Activated naive CD4-positive, alpha-beta T cell treated with anti-CD3 and anti-CD28 coated beads, Interleukin-2, amount 10 ng/mL, durations not matched to agents 7 days and 5 days (primary cell): ENCODE data around the gene GPR143.
"Not testable (repeated sequence)": the region's sequence is repeated elsewhere in the genome, so short reads cannot be mapped to it uniquely, and the experiment has no call there.

Source experiments
- CTCF ChIA-PET: fragments of 350-600 bp; sonication (Branson Sonifier 250); formaldehyde crosslinking; loops from one replicate; lab custom pipeline; 2021; ENCODE audit warnings: antibody characterized with exemption; lab: Charles Lee
- DNase-seq: peaks from one replicate; pipeline ENCODE4 v3.0.0-alpha.2; 2020
- H3K27ac Mint-ChIP-seq: one replicate; pipeline ENCODE4 v1.8.0; 2021; ENCODE audit warnings: mild to moderate bottlenecking, moderate library complexity, mixed read lengths
- H3K27me3 Mint-ChIP-seq: one replicate; pipeline ENCODE4 v1.8.0; 2021; ENCODE audit warnings: mild to moderate bottlenecking, mixed read lengths
- H3K36me3 Mint-ChIP-seq: one replicate; pipeline ENCODE4 v1.8.0; 2021; ENCODE audit warnings: mixed read lengths
- H3K4me1 Mint-ChIP-seq: one replicate; pipeline ENCODE4 v1.8.0; 2021; ENCODE audit warnings: mixed read lengths
- H3K4me3 Mint-ChIP-seq: one replicate; pipeline ENCODE4 v1.8.0; 2021; ENCODE audit warnings: mild to moderate bottlenecking, moderate library complexity, mixed read lengths
- H3K9me3 Mint-ChIP-seq: one replicate; pipeline ENCODE4 v1.8.0; 2021; ENCODE audit warnings: mixed read lengths

GPR143 gene

DNA sequence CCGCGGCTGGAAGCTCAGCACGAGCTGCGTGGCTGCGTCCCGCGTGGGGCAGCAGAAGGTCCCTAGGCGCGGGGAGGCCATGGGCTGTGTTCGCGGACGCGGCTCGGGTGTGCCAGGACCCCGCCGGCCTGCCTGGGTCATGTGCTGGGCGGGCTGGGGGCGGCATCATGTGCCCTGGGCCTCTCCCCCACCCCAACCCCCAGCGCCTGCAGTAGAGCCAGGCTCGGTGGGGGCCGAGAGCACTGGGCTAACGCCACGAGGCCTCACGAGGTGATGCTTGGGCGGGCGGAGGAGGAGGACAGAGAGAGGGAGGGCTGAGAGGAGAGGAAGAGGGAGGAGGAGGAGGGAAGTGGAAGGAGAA is at the start of gene GPR143:
TSS of gene GPR143 (minus strand) at position 111 of the 361 bp plus-strand sequence. CDS start at position 81, 30 bp downstream.
- peaks cover 13% of the 10 kb centered on the region for H3K4me1 Mint-ChIP-seq
- H3K36me3 Mint-ChIP-seq = no peaks in the 10 kb centered on the region
- CTCF ChIA-PET = no interaction called here
- no peak within 1 kb of the TSS for H3K4me3 Mint-ChIP-seq
- DNase-seq = no peak
- no peaks in the 10 kb centered on the region for H3K9me3 Mint-ChIP-seq
- no peak within 1 kb of the TSS for H3K27ac Mint-ChIP-seq
- H3K27me3 Mint-ChIP-seq = peaks cover 48% of the 10 kb centered on the region

DNA sequence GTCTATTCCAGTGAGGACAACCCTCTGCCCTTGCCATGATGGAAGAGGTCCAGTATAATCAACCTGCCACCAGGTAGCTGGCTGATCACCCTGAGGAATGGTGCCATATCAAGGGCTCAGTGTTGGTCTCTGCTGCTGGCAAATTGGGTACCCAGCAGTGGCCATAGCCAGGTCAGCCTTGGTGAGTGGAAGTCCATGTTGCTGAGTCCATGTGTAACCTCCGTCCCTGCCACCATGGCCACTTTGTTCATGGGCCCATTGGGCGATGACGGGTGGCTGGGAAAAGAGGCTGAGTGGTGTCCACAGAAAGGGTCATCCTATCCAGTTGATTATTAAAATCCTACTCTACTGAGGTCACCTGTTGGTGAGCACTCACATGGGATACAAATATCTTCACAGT is 45.4 kb upstream of the GPR143 start:
- H3K4me3 Mint-ChIP-seq, DNase-seq, H3K27ac Mint-ChIP-seq, H3K27me3 Mint-ChIP-seq, H3K36me3 Mint-ChIP-seq, CTCF ChIA-PET, H3K9me3 Mint-ChIP-seq, H3K4me1 Mint-ChIP-seq: not testable (repeated sequence)

DNA sequence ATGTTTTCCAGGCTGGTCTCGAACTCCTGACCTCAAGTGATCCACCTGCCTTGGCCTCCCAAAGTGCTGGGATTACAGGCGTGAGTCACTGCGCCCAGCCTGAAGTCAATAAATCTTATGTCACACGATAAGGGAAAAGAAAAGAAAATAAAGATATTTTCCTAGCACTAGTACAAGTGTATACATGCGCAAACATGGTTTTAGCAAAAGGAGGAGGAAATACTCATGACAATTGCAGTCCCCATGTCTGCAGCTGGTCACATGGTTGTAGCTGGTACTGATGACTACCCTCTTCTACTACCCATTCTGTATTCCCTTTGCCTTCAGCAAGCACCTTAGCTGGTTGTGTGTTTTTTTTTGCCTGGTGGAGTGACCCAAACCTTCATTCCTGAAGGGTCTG is 44.2 kb upstream of the GPR143 start:
- H3K4me3 Mint-ChIP-seq, H3K27me3 Mint-ChIP-seq, H3K27ac Mint-ChIP-seq, CTCF ChIA-PET, H3K36me3 Mint-ChIP-seq, DNase-seq, H3K4me1 Mint-ChIP-seq, H3K9me3 Mint-ChIP-seq: not testable (repeated sequence)

DNA sequence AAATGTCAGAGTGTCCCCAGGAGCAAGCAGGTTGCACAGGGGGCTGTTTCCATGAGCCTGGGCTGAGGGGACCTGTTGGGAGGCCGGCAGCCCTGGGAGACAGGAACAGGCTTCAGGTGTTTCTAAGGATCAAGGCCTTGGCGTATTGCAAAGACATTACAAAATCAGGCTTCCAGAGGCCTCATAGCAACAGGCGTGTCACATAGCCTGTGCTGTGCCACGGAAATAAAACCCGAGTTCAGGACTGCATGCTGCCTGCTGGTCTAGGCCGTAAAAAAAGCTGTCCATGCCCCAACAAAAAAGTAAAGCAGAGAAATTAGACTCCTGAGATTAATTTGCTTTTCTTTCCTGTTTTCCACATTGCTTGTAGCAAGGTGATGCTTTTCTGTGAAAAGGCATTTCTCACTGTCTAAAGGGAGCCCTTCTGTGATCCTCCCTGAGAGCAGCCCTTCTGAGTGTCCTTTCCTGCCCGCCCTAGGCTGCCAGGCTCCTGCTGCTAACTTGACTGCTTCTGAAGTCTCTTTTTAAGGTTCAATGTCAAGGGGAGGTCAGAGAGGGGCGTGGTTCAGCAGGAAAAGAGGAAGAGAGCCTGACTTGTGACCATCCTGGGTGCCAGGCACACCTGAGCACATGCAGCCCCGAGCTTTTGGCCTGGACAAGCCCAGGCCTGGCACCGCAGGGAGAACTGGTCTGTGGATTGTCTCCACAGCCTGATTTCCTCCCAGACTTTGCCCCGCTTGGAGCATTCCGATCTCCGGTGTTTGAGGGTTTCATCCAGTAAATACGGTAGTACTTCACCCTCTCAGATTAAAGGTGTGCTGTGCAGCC is 41.9 kb upstream of the GPR143 start:
- Mint-ChIP-seq H3K4me3 (no peak overlapping the region), H3K9me3 (no peaks in the 10 kb centered on the region), H3K36me3 (no peaks in the 10 kb centered on the region), H3K4me1 (no peaks in the 10 kb centered on the region), H3K27ac (no peak overlapping the region), H3K27me3 (no peaks in the 10 kb centered on the region)
- DNase-seq = no peak
- CTCF ChIA-PET = no interaction called here

DNA sequence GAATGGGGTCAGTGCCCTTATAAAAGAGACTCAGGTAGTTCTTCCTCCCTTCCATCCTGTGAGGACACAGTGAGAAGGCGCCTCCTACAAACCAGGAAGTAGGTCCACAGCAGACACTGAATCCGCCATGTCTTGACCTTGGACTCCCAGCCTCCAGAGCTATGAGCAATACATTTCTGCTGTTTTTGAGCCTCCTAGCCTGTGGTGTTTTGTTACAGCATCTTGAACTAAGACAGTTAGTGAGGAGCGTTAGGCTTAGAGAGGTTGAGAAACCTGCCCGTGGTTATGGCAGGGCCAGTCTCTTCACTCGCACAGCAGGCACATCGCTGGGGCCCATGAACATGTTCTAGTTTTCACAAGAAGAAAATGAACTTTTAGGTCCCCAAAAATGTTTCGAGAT is 40.3 kb upstream of the GPR143 start:
- H3K4me1 Mint-ChIP-seq = no peaks in the 10 kb centered on the region
- H3K27me3 Mint-ChIP-seq = no peaks in the 10 kb centered on the region
- CTCF ChIA-PET = no interaction called here
- H3K9me3 Mint-ChIP-seq = no peaks in the 10 kb centered on the region
- H3K4me3 Mint-ChIP-seq = no peak overlapping the region
- DNase-seq = no peak
- no peaks in the 10 kb centered on the region for H3K36me3 Mint-ChIP-seq
- no peak overlapping the region for H3K27ac Mint-ChIP-seq

DNA sequence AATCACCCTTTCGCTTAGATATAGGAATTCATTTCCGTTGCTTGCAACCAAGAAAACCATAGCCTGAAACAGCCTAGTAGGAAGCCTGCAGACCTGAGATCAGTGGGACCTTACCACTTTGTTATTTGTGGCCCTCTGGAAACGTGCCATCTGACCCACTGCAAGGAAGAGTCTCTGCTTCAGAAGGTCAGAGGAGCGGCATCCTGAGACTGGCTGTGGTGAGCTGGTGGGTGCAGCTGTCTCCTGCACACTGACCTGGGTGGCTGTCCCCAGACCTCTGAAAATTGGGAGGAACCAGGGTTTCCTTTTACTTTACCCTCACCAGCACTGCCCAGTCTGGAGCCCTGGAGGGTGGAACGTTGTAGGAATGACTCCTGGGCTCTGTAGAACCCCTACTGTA is 38.8 kb upstream of the GPR143 start:
- H3K36me3 Mint-ChIP-seq = no peaks in the 10 kb centered on the region
- H3K9me3 Mint-ChIP-seq = peaks cover 6% of the 10 kb centered on the region
- no peaks in the 10 kb centered on the region for H3K4me1 Mint-ChIP-seq
- H3K27ac Mint-ChIP-seq = no peak overlapping the region
- CTCF ChIA-PET = no interaction called here
- DNase-seq = no peak
- no peak overlapping the region for H3K4me3 Mint-ChIP-seq
- no peaks in the 10 kb centered on the region for H3K27me3 Mint-ChIP-seq

DNA sequence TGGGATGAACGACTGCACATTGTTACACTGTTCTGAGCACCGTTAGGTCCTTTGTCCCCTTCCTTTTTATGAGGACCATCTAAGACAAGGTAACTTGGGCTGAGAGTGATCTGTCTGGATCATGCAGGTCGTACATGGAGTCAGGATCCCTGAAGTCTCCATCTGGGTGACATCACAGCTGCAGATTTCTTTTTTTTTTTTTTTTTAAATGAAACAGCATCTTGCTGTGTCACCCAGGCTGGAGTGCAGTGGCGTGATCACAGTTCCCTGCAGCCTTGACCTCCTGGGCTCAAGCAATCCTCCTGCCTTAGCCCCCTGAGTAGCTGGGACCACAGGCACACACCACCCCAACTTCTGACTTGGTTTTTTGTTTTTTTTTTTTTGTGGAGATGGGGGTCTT is 37.1 kb upstream of the GPR143 start:
- Mint-ChIP-seq H3K36me3 (no peaks in the 10 kb centered on the region), H3K27me3 (no peaks in the 10 kb centered on the region), H3K4me3 (no peak overlapping the region), H3K27ac (no peak overlapping the region), H3K4me1 (no peaks in the 10 kb centered on the region), H3K9me3 (peaks cover 6% of the 10 kb centered on the region)
- DNase-seq = no peak
- CTCF ChIA-PET = no interaction called here

DNA sequence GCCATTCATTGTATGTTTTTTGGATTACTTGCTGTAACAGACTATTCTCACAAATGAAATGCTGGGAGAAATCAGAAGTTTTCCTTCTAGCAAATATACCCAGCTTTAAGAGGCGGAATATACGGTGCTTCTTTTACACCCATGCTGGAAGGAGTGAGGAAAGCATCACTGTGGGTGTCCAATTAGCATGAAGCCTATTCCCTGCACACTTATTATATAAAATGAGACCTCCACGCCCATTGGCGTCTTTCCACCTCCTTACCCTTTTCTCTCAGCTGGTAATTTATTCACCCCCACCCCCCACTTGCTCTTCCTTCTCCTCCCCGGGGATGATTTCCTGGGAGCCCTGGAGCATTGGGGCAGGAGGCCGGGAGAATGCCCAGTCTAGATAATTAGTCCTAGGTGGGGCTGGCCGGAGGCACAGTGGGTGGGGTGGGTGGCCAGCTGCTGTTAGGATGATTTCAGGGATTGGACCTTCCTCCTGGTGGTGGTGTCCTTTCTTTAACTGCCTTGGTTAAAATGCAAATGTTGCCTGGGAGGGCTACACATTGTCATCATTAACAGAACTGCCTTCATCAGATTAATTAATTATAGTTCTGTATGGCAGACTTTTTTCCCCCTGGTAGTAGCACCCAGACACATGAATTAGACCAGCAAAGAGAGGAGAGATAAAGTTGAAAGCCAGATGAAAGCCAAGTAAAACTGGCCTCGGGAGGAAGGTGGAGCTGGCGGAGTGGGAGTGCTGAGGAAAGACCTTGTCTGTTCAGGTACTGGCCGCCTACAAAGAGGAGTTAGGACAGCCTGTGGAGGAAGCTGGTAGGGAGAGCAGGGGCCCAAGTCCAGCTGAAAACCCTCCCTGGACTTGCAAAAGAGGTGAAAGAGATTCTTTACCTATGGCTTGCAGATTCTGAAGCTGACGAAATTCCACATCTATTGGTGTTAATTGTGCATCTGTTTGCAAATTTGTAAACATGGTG is 32.0 kb upstream of the GPR143 start:
- DNase-seq = no peak
- no peaks in the 10 kb centered on the region for H3K36me3 Mint-ChIP-seq
- H3K4me1 Mint-ChIP-seq = no peaks in the 10 kb centered on the region
- H3K4me3 Mint-ChIP-seq = no peak overlapping the region
- CTCF ChIA-PET = no interaction called here
- H3K27me3 Mint-ChIP-seq = peaks cover 5% of the 10 kb centered on the region
- H3K9me3 Mint-ChIP-seq = peaks cover 6% of the 10 kb centered on the region
- no peak overlapping the region for H3K27ac Mint-ChIP-seq

DNA sequence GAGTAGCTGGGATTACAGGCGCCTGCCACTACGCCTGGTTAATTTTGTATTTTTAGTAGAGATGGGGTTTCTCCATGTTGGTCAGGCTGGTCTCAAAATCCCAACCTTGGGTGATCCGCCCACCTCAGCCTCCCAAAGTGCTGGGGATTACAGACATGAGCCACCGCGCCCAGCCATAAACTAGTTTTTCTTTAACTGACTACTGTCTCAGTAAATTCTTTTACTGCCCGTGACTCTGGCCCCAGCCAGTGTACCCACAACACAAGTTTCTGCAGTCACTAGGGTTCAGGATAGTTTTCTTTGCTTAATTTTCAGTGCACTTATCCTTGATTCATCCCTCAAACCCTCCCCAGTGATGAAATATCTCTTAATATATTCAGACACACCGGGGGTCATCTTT is 28.8 kb upstream of the GPR143 start:
- H3K4me1 Mint-ChIP-seq = no peaks in the 10 kb centered on the region
- no peak for DNase-seq
- no peaks in the 10 kb centered on the region for H3K9me3 Mint-ChIP-seq
- no peak overlapping the region for H3K4me3 Mint-ChIP-seq
- no peaks in the 10 kb centered on the region for H3K36me3 Mint-ChIP-seq
- H3K27me3 Mint-ChIP-seq = peaks cover 11% of the 10 kb centered on the region
- CTCF ChIA-PET = no interaction called here
- no peak overlapping the region for H3K27ac Mint-ChIP-seq

DNA sequence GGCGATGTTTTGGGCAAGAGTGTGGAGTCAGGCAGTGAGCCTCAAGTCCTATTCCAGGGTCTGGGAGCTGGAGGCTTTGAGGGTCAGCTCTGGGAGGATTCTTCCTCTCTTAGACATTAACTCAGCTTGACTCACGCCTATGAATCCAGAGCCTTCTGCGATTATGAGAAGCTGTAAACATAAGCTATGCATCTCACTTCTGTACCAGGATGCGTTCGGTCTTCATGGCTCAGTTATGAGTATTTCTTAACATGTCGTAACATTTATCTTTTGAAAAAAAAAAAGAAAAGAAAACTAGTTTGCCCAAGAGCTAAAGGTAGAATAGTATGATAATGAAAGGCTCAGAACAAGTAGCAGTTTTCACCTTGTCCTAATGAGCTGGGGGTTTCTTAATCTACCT is 25.2 kb upstream of the GPR143 start:
- Mint-ChIP-seq H3K9me3 (no peaks in the 10 kb centered on the region), H3K4me1 (peaks cover 2% of the 10 kb centered on the region), H3K36me3 (no peaks in the 10 kb centered on the region), H3K27me3 (peaks cover 37% of the 10 kb centered on the region), H3K4me3 (no peak overlapping the region), H3K27ac (no peak overlapping the region)
- CTCF ChIA-PET = no interaction called here
- no peak for DNase-seq

DNA sequence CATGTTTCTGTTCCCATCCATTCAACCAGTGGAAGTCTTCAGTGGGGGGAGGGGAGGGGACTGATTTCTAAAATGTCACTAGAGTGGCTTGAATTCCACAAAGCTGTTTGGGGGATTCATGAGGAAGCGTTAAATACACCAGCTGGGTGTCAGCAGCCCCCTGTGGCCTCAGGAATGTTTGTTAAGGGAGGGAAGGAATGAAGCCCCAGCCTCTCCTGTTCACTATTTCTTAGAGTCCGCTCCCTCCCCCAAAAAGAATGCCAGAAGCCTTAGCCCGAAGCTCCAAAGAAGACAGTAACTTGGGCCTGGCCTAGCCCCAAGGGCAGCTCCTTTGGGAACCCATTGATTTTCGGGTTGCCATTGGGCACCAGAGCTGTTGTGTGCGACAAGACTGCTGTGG is 23.9 kb upstream of the GPR143 start:
- DNase-seq = no peak
- Mint-ChIP-seq H3K36me3 (no peaks in the 10 kb centered on the region), H3K27ac (no peak overlapping the region), H3K4me1 (peaks cover 2% of the 10 kb centered on the region), H3K9me3 (no peaks in the 10 kb centered on the region), H3K4me3 (no peak overlapping the region), H3K27me3 (peaks cover 46% of the 10 kb centered on the region)
- CTCF ChIA-PET = interaction anchor here (0.7 kb wide), 1 partner anchor 160 kb away, joined by 3 read pairs; no protein-coding TSS in a partner anchor

DNA sequence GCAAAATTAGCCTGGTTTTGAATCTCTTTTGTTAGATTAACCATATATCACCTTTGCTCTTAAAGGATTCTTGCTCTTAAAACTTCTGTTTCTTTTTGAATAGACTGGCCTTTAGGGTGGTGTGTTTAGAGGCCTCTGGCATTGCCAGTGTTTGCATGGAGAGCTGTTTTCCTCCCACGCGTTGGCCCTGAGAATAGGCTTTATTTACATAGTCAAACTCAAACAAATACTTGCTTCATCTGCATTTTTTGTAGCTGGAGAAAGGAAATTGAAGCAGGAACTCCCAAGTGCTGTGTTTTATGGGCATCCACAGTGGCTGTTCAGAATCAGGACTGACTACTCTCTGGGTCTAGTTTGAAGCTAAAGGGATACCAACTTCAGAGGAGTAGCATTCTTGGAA is 23.3 kb upstream of the GPR143 start:
- DNase-seq = no peak
- Mint-ChIP-seq H3K9me3 (no peaks in the 10 kb centered on the region), H3K27me3 (peaks cover 47% of the 10 kb centered on the region), H3K36me3 (no peaks in the 10 kb centered on the region), H3K4me1 (peaks cover 2% of the 10 kb centered on the region), H3K4me3 (no peak overlapping the region), H3K27ac (no peak overlapping the region)
- CTCF ChIA-PET = interaction anchor here (0.6 to 0.7 kb wide), 2 partner anchors 76 to 161 kb away, joined by 3 read pairs; no protein-coding TSS in a partner anchor

DNA sequence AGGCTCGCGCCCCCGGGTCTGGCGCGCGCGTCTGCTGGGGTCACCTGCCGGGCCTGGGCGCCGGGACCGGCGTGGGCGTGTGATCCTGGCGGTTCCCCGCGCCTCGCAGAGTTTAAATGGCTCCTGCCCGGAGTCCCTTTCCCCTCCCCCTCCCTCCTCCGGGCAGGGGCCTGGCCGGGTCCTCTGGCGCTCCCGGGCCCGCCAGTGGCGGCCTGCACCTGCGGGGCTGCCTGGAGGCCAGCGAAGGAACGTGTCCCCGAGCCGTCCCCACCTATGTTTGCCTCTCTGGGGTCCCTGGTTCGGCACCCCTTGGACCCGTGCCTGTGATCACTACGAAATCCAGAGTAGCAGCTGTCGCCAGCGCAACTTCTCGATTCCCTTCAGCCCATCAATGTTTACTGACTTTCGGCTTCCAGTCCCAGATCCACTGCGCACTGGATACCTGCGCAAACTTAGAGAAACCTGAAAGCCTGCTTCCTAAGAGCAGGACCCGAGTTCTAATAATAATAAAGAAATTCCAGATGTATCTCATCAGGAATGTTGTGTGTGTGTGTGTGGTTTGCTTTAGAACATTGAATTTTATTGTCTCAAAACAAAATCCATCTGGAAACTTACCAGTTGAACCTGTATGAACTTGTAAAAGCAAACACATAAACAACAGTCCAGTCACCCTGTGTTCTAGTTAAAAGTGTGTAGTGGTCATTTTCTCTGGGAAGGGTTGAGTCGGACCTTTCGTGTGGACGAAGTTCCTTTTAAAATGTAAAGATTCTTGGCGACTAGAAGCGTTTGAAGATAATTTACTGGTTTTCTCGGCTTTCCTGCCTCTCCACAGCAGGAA is 21.4 kb upstream of the GPR143 start:
- H3K27me3 Mint-ChIP-seq = peaks cover 56% of the 10 kb centered on the region
- no peaks in the 10 kb centered on the region for H3K9me3 Mint-ChIP-seq
- CTCF ChIA-PET = no interaction called here
- H3K4me1 Mint-ChIP-seq = peaks cover 2% of the 10 kb centered on the region
- H3K36me3 Mint-ChIP-seq = no peaks in the 10 kb centered on the region
- H3K27ac Mint-ChIP-seq = no peak overlapping the region
- H3K4me3 Mint-ChIP-seq = peak overlapping the region; percentile 61
- DNase-seq = no peak
